HG03108 (cell line): ENCODE measurements around the gene PRICKLE2.
"Not testable (repeated sequence)": the region's sequence is repeated elsewhere in the genome, so short reads cannot be mapped to it uniquely, and the experiment has no call there.

Experiments
- ATAC-seq: cut with Tn5 transposase; IDR thresholded peaks from one replicate; pipeline ENCODE4 v1.9.1; 2021; ENCODE audit warnings: moderate library complexity; ENCODE audit not compliant: unreplicated experiment

The PRICKLE2 gene

GRCh38 chr3:64107190-64107589, 118.1 kb downstream of the PRICKLE2 start:
- ATAC-seq, result no peak

- ATAC-seq, result no peak
Observed at GRCh38 chr3:64105816-64106215, 119.5 kb downstream of the PRICKLE2 start.

GRCh38 chr3:64104691-64105111, 120.6 kb downstream of the PRICKLE2 start:
- no peak for ATAC-seq

- ATAC-seq, result no peak
Observed at GRCh38 chr3:64104006-64104405, 121.3 kb downstream of the PRICKLE2 start.

- no peak for ATAC-seq
Observed at GRCh38 chr3:64103131-64103530, 122.1 kb downstream of the PRICKLE2 start.

- ATAC-seq, result no peak
Observed at GRCh38 chr3:64102147-64102546, 123.1 kb downstream of the PRICKLE2 start.

GRCh38 chr3:64099316-64099715, 126.0 kb downstream of the PRICKLE2 start:
- ATAC-seq, result no peak

- no peak for ATAC-seq
Observed at GRCh38 chr3:64098670-64099069, 126.6 kb downstream of the PRICKLE2 start.

- no peak for ATAC-seq
Observed at GRCh38 chr3:64097920-64098319, 127.3 kb downstream of the PRICKLE2 start.

GRCh38 chr3:64095802-64096201, 129.5 kb downstream of the PRICKLE2 start:
- no peak for ATAC-seq

- no peak for ATAC-seq
Observed at GRCh38 chr3:64094713-64095079, 130.6 kb downstream of the PRICKLE2 start.

- ATAC-seq, result no peak
Observed at GRCh38 chr3:64093825-64094712, 131.2 kb downstream of the PRICKLE2 start.

- no peak for ATAC-seq
Observed at GRCh38 chr3:64093211-64093610, 132.1 kb downstream of the PRICKLE2 start.

GRCh38 chr3:64091501-64091900, 133.8 kb downstream of the PRICKLE2 start:
- no peak for ATAC-seq

GRCh38 chr3:64089386-64089785, 135.9 kb downstream of the PRICKLE2 start:
- not testable (repeated sequence) for ATAC-seq

- no peak for ATAC-seq
Observed at GRCh38 chr3:64088408-64089205, 136.7 kb downstream of the PRICKLE2 start.

- no peak for ATAC-seq
Observed at GRCh38 chr3:64086479-64087252, 138.6 kb downstream of the PRICKLE2 start.

- ATAC-seq, result no peak
Observed at GRCh38 chr3:64084640-64085039, 140.6 kb downstream of the PRICKLE2 start.

GRCh38 chr3:64083575-64083974, 141.7 kb downstream of the PRICKLE2 start:
- ATAC-seq, result no peak

GRCh38 chr3:64082961-64083541, 142.2 kb downstream of the PRICKLE2 start:
- no peak for ATAC-seq

GRCh38 chr3:64082411-64082810, 142.9 kb downstream of the PRICKLE2 start:
- no peak for ATAC-seq
